Measurements from ENCODE around the gene ACD. TPM values are rescaled to one million over a fixed set of nuclear protein-coding genes. Genes with fewer than 3 reads are reported as not detected.

Gene ACD
- total and polyA plus RNA-seq, 2 of the 8 experiments (the other 6 are each of a cell fraction or from before 2014, with no cell fraction given) = 34.8 to 58.0 TPM

GRCh38 chr16:67657751-67658518 lies 2.1 kb downstream of the ACD start (continued):
- TF ChIP-seq NANOG (IDR thresholded peaks at IDR 0.05; ENCODE audit: insufficient read depth, low read depth, low read length, poor library complexity, severe bottlenecking) (no peak), BACH1 (IDR thresholded peaks at IDR 0.05; ENCODE audit: low read length) (no peak)
